SKM-1 (cell line): Measurements from ENCODE around the gene LORICRIN.

Experiments
- DNase-seq: peaks from one replicate; lab custom pipeline; 2025; ENCODE audit not compliant: unreplicated experiment; lab: John Stamatoyannopoulos, UW

LORICRIN gene

DNA sequence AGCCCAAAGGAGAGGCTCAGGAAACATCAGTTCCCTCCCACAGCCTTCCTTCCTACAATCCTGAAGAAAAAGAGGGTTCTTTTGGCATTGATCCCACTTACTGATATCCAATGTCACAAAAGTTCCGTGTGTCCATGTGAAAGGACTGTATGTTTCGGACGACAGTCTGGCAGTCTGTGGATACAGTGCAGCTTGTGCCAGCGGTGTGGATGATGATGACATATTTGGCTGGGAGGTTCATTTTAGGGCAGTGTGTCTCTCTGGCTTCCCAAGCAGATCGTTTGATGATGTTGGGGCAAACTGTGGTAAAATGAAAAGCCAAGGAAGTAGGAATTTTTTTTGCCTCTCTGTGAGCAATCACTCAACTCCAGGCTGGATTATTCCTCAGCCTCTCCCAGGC lies 42.8 kb downstream of the LORICRIN start:
- no peak for DNase-seq

DNA sequence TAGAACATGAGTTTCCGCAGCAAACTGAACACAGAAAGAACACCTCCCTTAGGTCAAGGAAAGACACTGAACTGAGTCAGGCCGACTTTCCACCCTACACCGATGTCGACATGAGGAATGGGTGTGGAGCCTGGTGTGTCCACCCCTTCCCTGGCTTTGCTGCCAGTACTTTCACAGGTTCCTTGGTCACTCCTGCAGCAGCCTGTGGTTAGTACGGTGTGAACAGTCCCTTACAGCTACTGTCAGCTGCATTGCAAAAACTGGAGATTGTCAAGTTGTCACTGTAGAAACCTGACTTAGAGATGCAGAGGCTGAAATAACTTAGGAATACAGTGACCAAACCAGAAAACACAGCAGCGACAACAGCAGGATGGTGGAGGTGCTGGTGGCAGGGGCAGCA lies 46.2 kb downstream of the LORICRIN start:
- no peak for DNase-seq

DNA sequence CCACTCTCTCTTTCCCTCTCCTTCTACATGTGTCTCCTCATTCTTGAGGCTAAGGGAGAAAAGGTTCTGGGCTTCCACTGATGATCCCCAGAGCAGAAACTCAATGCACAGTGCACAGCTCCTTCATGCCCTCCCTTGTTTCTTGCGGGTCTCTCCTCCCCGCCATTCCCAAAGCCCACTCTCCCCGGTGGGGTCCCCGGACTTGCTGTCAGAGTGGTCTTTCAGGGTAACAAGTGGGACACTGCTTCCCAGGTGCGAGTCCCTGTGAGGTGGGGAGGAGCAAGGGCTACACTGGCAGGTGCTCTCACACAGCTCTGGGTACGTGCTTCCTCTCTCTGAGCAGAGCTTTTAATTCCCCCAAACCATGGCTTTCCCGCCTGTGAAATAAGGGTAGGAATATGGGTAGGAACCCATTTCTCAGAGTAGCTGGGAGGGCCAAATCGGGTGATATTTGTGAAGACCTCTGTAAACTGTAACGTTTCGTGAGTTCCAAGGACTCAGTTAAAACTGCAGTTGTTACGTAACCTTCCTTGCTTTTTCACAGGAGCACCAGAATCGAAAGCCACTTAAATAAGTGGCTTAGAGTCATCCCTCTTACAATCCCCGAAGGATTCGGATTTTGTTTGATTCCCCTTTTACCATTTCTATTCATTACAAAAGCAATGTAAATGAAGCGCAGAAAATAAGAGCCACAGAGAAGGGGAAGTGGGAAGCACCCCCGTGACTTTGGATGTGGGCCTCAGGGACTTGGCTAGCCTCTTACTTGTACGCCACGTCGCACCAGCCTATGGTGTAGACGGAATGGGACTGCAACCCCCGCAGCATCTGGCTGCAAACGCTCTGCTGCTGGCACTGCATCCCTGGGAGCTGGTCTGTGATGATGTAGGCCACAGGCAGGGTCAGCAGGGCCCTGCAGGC lies 47.1 kb downstream of the LORICRIN start:
- no peak for DNase-seq

DNA sequence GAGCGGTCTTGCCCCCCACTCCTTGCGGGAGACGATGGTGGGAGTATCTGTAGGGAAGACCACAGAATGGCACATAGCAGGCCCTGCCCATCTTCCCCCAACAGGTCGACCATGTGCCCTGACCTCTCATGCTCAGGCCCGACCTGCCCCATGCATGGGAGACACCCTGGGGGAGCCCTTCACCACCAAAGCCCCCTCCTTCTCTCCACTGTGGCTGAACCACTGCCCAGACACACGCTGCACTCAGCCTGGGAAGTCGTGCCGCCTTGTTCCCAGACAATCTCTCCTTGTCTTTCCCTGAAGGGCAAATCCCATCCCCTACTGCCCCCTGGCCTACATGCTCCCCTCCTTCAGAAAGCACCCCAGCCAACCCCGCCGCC lies 47.7 kb downstream of the LORICRIN start:
- no peak for DNase-seq

DNA sequence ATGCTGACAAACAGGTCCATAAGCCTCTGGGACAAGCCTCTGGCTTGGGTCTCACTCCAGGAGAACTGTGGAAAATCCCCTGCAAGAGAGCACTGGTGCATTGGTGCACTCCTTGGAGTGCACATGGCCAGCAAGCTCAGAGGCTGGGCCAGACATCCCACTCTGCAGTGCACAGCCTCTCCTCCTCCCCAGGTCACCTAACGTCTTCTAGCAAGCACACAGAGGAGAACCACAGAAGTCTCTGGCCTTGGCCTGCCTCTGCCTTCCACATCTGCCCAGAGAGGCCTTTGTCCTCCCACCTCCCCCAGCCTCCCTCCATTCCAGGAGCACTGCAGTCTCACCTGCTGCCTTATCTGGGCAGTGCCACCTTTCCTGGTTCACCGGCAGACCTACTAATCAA lies 49.1 kb downstream of the LORICRIN start:
- DNase-seq = no peak

DNA sequence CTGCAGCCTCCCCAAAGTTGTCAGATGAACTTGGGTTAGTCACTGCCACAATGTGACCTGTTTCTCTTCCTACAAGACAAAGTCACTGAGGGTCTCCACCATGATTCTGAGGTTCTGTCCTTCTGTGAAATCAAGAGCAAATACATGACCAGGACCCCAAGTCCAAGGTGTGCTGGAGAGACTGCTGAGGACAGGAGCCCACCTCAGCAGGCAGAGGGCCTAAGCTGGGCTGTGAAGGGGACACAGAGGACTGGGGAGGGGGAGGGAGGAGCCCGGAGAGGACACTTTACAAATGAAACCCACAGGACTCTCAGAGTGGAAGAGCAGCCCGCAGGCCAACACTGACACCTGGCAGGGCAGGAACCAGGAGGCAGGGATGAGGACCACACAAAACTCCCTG lies 50.0 kb downstream of the LORICRIN start:
- no peak for DNase-seq

DNA sequence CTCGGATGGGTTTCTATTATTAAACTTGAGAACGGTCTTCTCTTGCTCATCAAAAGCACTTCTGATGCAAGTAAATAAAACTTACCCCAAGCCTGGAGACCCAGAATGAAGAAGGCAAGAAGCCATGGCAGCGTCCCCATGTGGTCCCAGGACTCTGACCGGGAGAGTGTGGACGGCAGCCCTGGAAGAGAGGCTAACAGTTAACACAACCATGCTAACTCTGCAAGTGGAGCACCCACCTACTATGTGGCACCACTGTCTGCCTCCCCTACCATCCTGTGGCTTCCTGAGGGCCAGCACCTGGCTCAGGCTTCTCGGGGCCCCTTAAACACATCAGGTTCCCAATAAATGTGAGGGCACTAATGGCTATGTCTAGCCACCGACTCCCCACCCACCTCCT lies 51.0 kb downstream of the LORICRIN start:
- no peak for DNase-seq
